ENCODE data around the gene BNC2.

DNA sequence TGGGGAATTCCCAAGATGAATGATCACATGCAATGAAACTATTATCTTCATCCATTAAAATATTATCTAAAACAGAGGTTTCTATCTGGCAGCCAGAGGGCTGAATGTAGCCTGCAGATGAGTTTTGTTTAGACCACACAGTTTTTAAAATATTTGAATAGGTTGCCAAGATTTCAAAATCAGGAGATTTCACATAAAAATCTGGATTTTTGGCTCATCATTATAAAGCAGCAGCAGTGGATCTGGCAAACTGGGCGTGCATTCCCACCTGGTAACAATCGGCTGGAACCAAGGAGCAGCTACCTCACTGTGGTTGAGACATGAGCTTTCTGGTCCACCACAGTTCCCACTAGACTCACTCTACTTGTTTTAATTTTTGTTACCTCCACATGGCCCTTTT is 155.1 kb downstream of the BNC2 start:
- TF ChIP-seq GATA2 (IDR thresholded peaks at IDR 0.05; ENCODE audit: low read depth, low read length) (no peak), GATA3 (IDR thresholded peaks at IDR 0.05; ENCODE audit: low read depth, low read length) (no peak)
